ENCODE measurements around the gene GNG13. TPM values are rescaled to one million over a fixed set of nuclear protein-coding genes. Genes with fewer than 3 reads are reported as not detected.

GNG13 gene
- total RNA-seq, 1 experiment from 2014 or later, result not detected

DNA sequence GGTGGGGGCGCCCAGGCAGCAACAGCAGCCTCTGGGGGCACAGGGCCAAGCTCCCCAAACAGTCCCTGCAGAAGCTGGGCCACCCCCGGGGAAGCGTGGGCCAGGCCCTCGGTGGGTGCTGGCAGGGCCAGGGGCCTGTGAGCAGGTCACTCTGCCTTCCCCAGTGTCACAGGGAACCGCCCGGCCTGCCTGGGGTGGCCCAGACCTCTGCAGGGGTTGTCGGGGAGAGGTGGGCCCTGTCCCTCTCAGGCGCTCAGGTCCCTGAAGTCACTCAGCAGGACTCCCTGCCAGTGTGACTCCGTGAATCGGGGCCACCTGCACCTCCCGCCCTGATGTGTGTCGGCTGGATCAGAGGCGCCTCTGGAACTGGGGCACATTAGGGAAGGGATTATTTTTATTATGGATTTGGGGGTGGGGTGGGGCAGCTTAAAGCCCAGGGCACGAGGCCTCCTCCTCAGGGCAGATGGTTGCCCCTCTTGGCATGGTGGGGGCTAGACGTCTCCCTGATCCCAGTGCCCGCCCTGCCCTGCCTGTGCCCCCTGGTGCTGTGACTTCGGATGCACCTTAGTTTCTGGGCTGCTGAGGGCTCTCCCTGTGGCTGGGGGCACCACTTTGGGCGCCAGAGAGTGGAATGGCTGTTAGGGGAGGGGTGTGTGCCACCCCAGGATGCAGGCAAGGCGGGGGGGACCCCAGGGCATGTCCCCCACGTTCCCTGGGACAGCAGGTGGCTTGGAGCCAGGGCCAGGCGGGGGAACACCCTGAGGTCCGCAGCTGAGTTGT is 1.2 kb upstream of the GNG13 start:
- no peak for DNase-seq
- intact Hi-C loops (cut with micrococcal nuclease), result no loop called here
- no peak overlapping the region for H3K9ac ChIP-seq (ENCODE audit: low read length)
- no peak for ATAC-seq
- H3K4me3 ChIP-seq (ENCODE audit: low read length), result no peak overlapping the region
- BruUV-seq (replicated peaks), result no TSS peak
- H3K9me2 ChIP-seq (replicated peaks; ENCODE audit: low read length), result no peaks in the 10 kb centered on the region
- H3K9me3 ChIP-seq (ENCODE audit: low read length), result no peaks in the 10 kb centered on the region
- no peak overlapping the region for H2AFZ ChIP-seq (ENCODE audit: low read length)
- ChIA-PET POLR2A (ENCODE audit: unreplicated experiment) (no interaction called here), CTCF (no interaction called here)
- TF ChIP-seq CTCF (conservative IDR thresholded peaks at IDR 0.05; ENCODE audit: low read depth, low read length), result no peak
- no peaks in the 10 kb centered on the region for H3K27me3 ChIP-seq (ENCODE audit: low read length)
- H3F3A ChIP-seq (ENCODE audit: low read length, unreplicated experiment), result no peaks in the 10 kb centered on the region
- no peak overlapping the region for H3K4me2 ChIP-seq (ENCODE audit: low read length)
- no peak overlapping the region for H3K27ac ChIP-seq (ENCODE audit: low read length)
- no peaks in the 10 kb centered on the region for H3K36me3 ChIP-seq (ENCODE audit: low read depth, low read length)
- no peaks in the 10 kb centered on the region for H3K79me2 ChIP-seq (ENCODE audit: low read length)
- H3K4me1 ChIP-seq (ENCODE audit: insufficient read depth, low read length), result peaks cover under 1% of the 10 kb centered on the region; the same call in 1 of the 2 replicates
- H4K20me1 ChIP-seq (ENCODE audit: low read length), result no peaks in the 10 kb centered on the region

DNA sequence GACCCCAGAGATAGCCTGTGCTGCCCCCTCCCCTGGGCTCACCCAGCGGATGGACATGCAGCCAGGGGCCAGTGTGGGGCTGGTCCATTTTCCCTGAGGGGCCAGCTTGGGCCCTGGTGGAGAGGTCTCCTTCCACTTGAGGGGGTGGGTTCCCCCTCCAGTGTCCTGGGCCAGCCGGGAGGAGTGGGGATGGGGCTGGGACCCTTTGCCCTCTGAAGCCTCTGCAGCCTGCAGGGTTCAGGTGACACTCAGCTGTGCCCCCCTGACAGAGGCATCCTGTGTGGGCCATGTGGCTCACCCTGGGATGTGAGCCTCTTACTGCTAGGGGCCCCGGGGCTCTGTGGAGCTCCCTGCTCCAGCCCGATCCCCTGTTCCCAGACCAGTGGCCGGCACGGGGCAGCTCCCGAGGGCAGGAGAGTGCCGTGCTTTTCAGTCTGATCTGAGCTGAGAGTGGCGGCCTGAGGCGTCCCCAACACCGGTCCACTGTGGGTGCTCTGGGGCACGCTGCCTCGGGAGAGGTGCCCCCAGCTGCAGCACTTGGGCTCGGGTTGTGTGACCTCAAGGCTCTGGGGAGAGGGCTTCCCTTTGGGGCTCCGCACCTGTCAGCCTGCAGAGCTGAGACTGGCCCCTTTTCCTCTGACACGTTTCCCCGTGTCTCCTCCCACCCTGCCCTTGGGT is 439 bp upstream of the GNG13 start:
- Histone ChIP-seq H3K27me3 (ENCODE audit: low read length) (no peaks in the 10 kb centered on the region), H3K4me2 (ENCODE audit: low read length) (0 out of 2 replicates have a peak overlapping the region, but pooled peaks have one; percentile 69), H3K27ac (ENCODE audit: low read length) (no peak overlapping the region), H3K4me1 (ENCODE audit: insufficient read depth, low read length) (peaks cover 8% of the 10 kb centered on the region), H4K20me1 (ENCODE audit: low read length) (no peaks in the 10 kb centered on the region), H3K9me2 (replicated peaks; ENCODE audit: low read length) (no peaks in the 10 kb centered on the region), H3K9ac (ENCODE audit: low read length) (no peak overlapping the region), H3K4me3 (ENCODE audit: low read length) (no peak overlapping the region), H3K9me3 (ENCODE audit: low read length) (no peaks in the 10 kb centered on the region), H3F3A (ENCODE audit: low read length, unreplicated experiment) (no peaks in the 10 kb centered on the region), H2AFZ (ENCODE audit: low read length) (no peak overlapping the region), H3K79me2 (ENCODE audit: low read length) (no peaks in the 10 kb centered on the region), H3K36me3 (ENCODE audit: low read depth, low read length) (no peaks in the 10 kb centered on the region)
- no peak for TF ChIP-seq CTCF (conservative IDR thresholded peaks at IDR 0.05; ENCODE audit: low read depth, low read length)
- TF ChIP-seq EZH2 (IDR thresholded peaks at IDR 0.05; ENCODE audit: low read length, unreplicated experiment), result no peak
- no peak for TF ChIP-seq EZH2phosphoT487 (IDR thresholded peaks at IDR 0.05; ENCODE audit: borderline replicate concordance, low read length)
- intact Hi-C loops (cut with micrococcal nuclease), result no loop called here
- ChIA-PET CTCF (no interaction called here), POLR2A (ENCODE audit: unreplicated experiment) (no interaction called here)
- DNase-seq, result no peak
- no TSS peak for BruUV-seq (replicated peaks)
- no peak for ATAC-seq

Data from PC-3 (cell line).